OCI-LY1 (cell line): ENCODE results near the gene ZBTB7A.

Source experiments
- CTCF ChIP-seq: fragments of 200-600 bp; sonication (generic), shearing (Covaris generic); IDR thresholded peaks from 2 replicates; pipeline ENCODE4 v1.5.1; 2017; ENCODE audit warnings: mild to moderate bottlenecking, antibody characterized with exemption, low read length, moderate library complexity, mixed read lengths
- EZH2 ChIP-seq: fragments of 200-600 bp; sonication (generic), shearing (Covaris generic); IDR thresholded peaks from 2 replicates; pipeline ENCODE4 v1.8.0; 2017; ENCODE audit warnings: borderline replicate concordance, mixed run types, mild to moderate bottlenecking, antibody characterized with exemption, low read length, moderate library complexity, mixed read lengths

- TF ChIP-seq CTCF (no peak), EZH2 (no peak)
These were observed 7.2 kb downstream of the ZBTB7A start for GRCh38 chr19:4059453-4059871.
